Measurements from ENCODE around the gene UBE3D.
"Not testable (repeated sequence)": the region's sequence is repeated elsewhere in the genome, so short reads cannot be mapped to it uniquely, and the experiment has no call there.

UBE3D gene

DNA sequence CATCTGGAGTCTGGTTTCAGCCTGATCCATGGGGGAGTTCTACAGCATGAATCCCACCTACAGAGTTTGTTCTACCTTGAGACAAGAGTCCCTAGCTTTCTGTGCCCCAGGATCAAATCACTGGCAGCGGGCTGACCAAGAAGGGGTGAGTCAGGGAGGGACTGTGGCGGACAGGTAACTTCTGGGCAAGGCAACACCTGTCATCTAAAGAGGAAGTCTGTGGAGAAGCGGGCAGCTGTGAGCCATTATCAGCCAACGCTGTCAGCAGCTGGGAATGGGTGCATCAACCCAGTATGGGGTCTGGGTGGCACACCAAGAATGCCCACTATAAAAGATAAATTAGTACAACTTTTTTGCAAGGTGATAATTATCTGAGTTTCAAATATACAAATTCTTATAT is 45.9 kb downstream of the UBE3D start:
- H3K9me3 Mint-ChIP-seq: peaks cover 6% of the 10 kb centered on the region
- H3K27ac Mint-ChIP-seq: no peak overlapping the region
- H3K36me3 Mint-ChIP-seq (ENCODE audit: low read depth): peaks cover 80% of the 10 kb centered on the region
- H3K27me3 Mint-ChIP-seq: no peaks in the 10 kb centered on the region
- H3K4me1 Mint-ChIP-seq (ENCODE audit: low read depth): no peaks in the 10 kb centered on the region
- H3K4me3 Mint-ChIP-seq: no peak overlapping the region

DNA sequence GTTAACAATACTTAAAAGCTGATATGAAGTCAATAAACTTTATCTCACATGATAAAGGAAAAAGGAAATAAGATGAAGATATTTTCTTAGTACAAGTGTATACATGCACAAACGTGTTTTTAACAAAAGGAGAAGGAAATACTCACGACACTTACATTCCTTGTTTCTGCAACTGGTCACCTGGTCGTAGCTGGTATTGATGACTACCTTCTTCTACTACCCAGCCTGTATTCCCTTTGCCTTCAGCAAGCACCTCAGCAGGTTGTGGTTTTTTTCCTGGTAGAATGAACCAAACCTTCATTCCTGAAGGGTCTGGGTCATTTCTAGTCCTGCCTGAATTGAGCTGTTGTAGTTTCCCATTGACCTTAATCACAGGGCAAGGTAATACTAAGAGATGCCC is 54.5 kb downstream of the UBE3D start:
- H3K27ac Mint-ChIP-seq; H3K4me1 Mint-ChIP-seq (ENCODE audit: low read depth); H3K27me3 Mint-ChIP-seq; H3K9me3 Mint-ChIP-seq; H3K4me3 Mint-ChIP-seq: not testable (repeated sequence)
- peaks cover 58% of the 10 kb centered on the region for H3K36me3 Mint-ChIP-seq (ENCODE audit: low read depth)

DNA sequence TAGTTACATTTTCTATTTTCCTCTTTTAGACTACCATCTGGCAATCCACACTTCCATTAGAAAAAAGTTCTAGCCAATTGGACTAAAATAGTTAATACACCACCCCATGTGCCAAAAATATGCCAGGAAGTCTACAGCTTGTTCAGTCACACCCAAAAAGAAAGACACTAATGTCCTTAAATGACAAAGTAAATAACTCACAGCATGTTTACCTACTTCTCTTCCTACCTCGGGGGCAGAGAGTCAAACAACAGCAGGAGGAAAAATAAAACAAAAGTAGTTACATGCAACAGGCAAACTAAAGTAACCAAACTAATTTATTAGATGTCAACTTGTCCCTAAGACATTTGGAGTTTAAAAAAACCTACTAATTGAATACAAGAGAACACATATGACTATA is 57.0 kb downstream of the UBE3D start:
- peaks cover 9% of the 10 kb centered on the region for H3K4me1 Mint-ChIP-seq (ENCODE audit: low read depth)
- H3K36me3 Mint-ChIP-seq (ENCODE audit: low read depth): peaks cover 36% of the 10 kb centered on the region
- H3K4me3 Mint-ChIP-seq: no peak overlapping the region
- no peaks in the 10 kb centered on the region for H3K9me3 Mint-ChIP-seq
- no peaks in the 10 kb centered on the region for H3K27me3 Mint-ChIP-seq
- H3K27ac Mint-ChIP-seq: no peak overlapping the region

DNA sequence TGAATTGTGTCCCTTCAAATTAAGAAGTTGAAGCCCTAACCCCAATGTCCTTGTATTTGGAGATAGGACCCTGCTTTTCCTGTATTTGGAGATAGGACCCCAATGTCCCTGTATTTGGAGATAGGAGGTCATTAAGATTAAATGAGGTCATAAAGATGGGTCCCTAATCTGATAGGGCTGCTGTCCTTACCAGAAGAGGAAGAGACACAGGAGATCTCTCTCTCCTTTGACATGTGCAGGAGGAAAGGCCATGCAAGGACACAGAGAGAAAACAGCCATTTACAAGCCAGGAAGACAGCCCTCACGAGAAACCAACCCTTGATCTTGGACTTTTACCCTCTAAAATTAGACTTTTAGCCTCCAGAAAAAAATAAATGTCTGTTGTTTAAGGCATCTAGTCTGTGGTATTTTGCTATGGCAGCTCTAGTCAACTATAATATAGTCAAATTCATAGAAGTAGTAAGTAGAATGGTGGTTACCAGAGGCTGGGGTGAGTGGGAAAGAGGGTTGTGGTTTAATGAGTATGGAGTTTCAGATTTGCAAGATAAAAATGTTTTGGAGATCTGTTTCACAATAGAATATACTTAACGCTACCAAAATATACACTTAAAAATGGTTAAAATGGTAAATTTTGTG is 59.3 kb downstream of the UBE3D start:
- no peak overlapping the region for H3K27ac Mint-ChIP-seq
- no peak overlapping the region for H3K4me3 Mint-ChIP-seq
- H3K9me3 Mint-ChIP-seq: no peaks in the 10 kb centered on the region
- peaks cover 28% of the 10 kb centered on the region for H3K36me3 Mint-ChIP-seq (ENCODE audit: low read depth)
- peaks cover 9% of the 10 kb centered on the region for H3K4me1 Mint-ChIP-seq (ENCODE audit: low read depth)
- H3K27me3 Mint-ChIP-seq: no peaks in the 10 kb centered on the region

DNA sequence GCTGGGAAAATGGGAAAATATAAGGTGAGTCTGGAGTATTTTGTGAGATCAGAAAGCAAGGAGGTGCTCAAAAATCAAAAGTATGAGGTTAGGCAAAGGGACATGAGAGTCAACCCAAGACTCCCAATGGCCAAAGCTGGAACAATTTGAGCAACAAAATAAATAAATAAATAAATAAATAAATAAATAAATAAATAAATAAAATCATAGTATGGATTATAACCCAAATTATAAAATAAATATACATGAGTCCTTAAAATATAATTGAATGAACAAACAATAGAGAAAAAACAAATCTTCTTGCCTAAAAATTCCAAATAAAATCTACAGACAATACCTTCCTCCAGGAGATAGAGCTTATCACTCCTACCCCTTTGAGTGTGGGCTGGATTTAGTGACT is 69.5 kb downstream of the UBE3D start:
- Mint-ChIP-seq H3K27me3 (no peaks in the 10 kb centered on the region), H3K9me3 (peaks cover 3% of the 10 kb centered on the region), H3K4me3 (no peak overlapping the region), H3K4me1 (ENCODE audit: low read depth) (no peaks in the 10 kb centered on the region), H3K36me3 (ENCODE audit: low read depth) (peaks cover 41% of the 10 kb centered on the region), H3K27ac (no peak overlapping the region)

DNA sequence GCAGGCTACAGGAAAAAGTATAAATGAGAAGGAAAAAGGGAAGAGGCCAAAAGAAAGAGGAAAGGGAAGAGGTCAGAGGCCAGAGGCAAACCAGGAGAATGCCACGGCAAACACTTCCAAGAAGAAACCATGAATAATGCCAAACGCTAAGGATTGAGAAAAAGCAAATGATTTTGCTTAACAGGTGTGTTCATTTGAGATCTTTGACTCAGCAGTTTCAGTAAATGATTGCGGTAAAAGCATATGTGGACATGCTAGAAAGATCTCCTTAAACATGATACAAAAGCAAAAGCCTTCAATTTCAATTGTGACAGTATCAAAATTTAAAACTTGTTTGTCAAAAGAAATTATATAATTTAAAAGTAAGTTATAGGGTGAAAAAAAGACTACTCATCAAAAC is 70.6 kb downstream of the UBE3D start:
- H3K4me1 Mint-ChIP-seq (ENCODE audit: low read depth): no peaks in the 10 kb centered on the region
- peaks cover 3% of the 10 kb centered on the region for H3K9me3 Mint-ChIP-seq
- H3K36me3 Mint-ChIP-seq (ENCODE audit: low read depth): peaks cover 41% of the 10 kb centered on the region
- H3K4me3 Mint-ChIP-seq: no peak overlapping the region
- H3K27me3 Mint-ChIP-seq: no peaks in the 10 kb centered on the region
- H3K27ac Mint-ChIP-seq: no peak overlapping the region

DNA sequence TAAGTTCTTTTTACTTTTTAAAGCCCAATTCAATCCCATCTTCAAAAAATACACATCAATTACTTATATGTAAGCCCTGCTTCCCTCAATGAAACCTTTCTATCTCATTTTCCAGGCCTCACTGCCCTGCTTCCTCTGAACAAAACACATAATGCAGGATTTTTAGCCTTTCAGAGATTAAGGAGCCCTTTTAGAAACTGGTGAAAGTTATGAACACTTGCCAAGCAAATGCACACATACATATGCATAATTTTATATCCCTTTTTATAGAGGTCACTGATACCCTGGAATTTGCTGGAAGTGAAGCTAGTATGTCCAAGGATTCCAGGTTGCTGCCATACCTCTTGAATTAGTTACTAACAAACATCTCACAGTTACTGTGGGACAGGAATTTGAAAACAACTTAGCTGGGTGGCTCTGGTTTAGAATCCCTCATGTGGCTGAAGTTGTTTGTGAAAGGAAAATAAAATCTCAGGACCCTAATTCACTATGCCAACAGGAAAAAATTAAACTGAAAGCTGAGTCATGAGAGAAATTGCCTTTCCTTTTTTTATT is 75.8 kb downstream of the UBE3D start:
- Mint-ChIP-seq H3K9me3 (peaks cover 3% of the 10 kb centered on the region), H3K36me3 (ENCODE audit: low read depth) (peaks cover 34% of the 10 kb centered on the region), H3K27ac (no peak overlapping the region), H3K4me1 (ENCODE audit: low read depth) (no peaks in the 10 kb centered on the region), H3K4me3 (no peak overlapping the region), H3K27me3 (no peaks in the 10 kb centered on the region)

DNA sequence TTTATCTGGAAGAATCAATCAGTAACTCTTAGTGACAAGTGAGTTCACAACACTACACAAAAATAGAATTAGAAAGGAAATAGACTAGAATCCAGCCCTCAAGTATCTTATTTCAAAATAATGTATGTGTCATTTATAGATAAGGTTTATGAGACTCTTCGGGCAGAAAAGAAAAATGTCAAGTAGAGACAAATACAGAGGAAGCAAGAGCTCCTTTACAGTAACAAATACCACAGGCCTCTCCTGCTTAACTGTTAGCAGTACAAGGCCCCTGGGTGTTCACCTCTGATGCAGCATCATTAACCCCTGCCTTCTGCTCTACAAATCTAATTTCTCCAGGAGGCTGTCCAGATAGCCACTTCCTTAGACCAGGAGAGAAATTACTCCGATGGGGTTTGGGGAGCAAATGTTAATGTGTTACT is 76.7 kb downstream of the UBE3D start:
- no peaks in the 10 kb centered on the region for H3K27me3 Mint-ChIP-seq

DNA sequence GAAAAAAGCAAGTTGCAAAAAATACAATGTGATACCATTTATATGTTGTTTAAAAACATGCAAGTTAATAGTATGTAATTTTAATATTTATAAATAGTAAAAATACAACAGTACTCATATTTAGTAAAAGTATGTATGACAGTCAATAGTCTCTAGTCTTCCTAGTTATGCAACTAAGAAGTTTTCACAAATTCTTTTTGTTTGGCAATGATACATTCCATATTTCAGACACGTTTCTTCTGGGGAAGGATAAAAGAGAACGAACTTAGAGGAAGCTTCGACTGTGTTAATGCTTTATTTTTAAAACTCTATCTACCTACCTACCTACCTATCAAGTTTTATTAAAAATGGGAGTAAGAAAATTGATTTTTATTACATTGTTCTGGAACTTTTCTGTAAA is 77.7 kb downstream of the UBE3D start:
- no peaks in the 10 kb centered on the region for H3K4me1 Mint-ChIP-seq (ENCODE audit: low read depth)
- no peaks in the 10 kb centered on the region for H3K27me3 Mint-ChIP-seq
- peaks cover 15% of the 10 kb centered on the region for H3K36me3 Mint-ChIP-seq (ENCODE audit: low read depth)
- H3K27ac Mint-ChIP-seq: no peak overlapping the region
- H3K4me3 Mint-ChIP-seq: no peak overlapping the region
- H3K9me3 Mint-ChIP-seq: no peaks in the 10 kb centered on the region

More for the DNA sequence above, 76.7 kb downstream of the UBE3D start:
- H3K4me3 Mint-ChIP-seq: no peak overlapping the region
- peaks cover 25% of the 10 kb centered on the region for H3K36me3 Mint-ChIP-seq (ENCODE audit: low read depth)
- no peaks in the 10 kb centered on the region for H3K4me1 Mint-ChIP-seq (ENCODE audit: low read depth)
- peaks cover 3% of the 10 kb centered on the region for H3K9me3 Mint-ChIP-seq
- no peak overlapping the region for H3K27ac Mint-ChIP-seq

DNA sequence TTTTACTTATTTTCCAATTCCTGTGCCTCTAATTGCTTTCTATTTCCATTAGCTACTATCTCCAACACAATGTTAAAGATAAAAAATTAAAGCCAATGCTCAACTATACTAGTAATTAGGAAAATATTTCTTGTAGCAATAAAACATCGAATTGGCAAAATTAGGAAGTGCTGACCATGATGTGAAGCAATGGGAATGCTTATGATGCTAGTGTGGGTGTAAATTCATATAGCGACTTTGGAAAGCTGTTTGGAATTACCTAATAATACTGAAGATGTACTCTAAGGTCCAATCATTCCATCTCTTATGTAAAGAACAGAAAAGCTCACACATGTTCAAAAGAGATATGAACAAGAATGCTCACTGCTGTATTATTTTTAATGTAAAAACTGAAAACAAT is 78.2 kb downstream of the UBE3D start:
- Mint-ChIP-seq H3K27me3 (no peaks in the 10 kb centered on the region), H3K27ac (no peak overlapping the region), H3K36me3 (ENCODE audit: low read depth) (peaks cover 10% of the 10 kb centered on the region), H3K4me1 (ENCODE audit: low read depth) (no peaks in the 10 kb centered on the region), H3K9me3 (no peaks in the 10 kb centered on the region), H3K4me3 (no peak overlapping the region)

DNA sequence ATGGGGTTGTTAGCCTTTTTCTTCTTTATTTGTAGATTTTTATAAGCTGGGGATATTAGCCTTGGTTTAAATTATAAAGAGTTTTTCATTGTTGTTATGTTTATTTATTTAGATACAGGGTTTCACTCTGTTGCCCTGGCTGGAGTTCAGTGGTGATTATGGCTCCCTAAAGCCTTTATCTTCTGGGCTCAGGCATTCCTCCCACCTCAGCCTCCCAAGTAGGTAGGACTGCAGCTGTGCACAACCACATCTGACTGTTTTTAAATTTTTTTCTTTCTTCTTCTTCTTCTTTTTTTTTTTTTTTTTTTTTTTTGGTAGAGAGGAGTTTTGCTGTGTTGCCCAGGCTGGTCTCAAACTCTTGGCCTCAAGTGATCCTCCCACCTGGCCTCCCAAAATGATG is 80.9 kb downstream of the UBE3D start:
- Mint-ChIP-seq H3K9me3 (no peaks in the 10 kb centered on the region), H3K27me3 (no peaks in the 10 kb centered on the region), H3K27ac (no peak overlapping the region), H3K4me3 (no peak overlapping the region), H3K36me3 (ENCODE audit: low read depth) (no peaks in the 10 kb centered on the region), H3K4me1 (ENCODE audit: low read depth) (no peaks in the 10 kb centered on the region)

DNA sequence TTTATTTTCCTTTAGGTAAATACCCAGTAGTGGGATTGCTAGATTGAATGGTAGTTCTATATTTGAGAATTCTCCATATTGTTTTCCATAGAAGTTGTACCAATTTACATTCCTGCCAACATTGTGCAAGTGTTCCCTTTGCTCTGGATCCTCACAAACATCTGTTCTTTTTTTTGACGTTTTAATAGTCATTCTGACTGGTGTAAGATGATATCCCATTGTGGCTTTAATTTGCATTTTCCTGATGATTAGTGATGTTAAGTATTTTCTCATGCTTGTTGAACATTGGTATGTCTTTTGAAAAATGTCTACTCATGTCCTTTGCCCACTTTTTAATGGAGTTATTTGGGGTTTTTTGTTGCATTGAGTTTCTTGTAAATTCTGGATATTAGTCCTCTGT is 85.6 kb downstream of the UBE3D start:
- Mint-ChIP-seq H3K4me3 (no peak overlapping the region), H3K36me3 (ENCODE audit: low read depth) (peaks cover 3% of the 10 kb centered on the region), H3K27ac (no peak overlapping the region), H3K27me3 (no peaks in the 10 kb centered on the region), H3K9me3 (no peaks in the 10 kb centered on the region), H3K4me1 (ENCODE audit: low read depth) (no peaks in the 10 kb centered on the region)

DNA sequence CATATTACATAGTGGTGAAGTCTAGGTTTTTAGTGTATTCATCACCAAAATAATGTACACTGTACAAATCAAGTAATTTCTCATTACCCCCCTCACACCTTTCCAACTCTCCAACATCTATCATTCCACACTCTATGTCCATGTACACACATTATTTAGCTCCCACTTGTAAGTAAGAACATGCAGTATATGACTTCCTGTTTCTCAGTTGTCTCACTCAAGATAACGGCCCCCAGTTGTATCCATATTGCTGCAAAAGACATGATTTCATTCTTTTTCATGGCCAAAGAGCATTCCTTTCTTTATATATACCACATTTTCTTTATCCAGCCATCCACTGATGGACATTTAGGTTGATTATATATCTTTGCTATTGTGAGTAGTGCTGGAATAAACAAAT is 86.0 kb downstream of the UBE3D start:
- no peaks in the 10 kb centered on the region for H3K4me1 Mint-ChIP-seq (ENCODE audit: low read depth)
- no peaks in the 10 kb centered on the region for H3K27me3 Mint-ChIP-seq
- no peak overlapping the region for H3K27ac Mint-ChIP-seq
- peaks cover 3% of the 10 kb centered on the region for H3K36me3 Mint-ChIP-seq (ENCODE audit: low read depth)
- no peaks in the 10 kb centered on the region for H3K9me3 Mint-ChIP-seq
- no peak overlapping the region for H3K4me3 Mint-ChIP-seq

DNA sequence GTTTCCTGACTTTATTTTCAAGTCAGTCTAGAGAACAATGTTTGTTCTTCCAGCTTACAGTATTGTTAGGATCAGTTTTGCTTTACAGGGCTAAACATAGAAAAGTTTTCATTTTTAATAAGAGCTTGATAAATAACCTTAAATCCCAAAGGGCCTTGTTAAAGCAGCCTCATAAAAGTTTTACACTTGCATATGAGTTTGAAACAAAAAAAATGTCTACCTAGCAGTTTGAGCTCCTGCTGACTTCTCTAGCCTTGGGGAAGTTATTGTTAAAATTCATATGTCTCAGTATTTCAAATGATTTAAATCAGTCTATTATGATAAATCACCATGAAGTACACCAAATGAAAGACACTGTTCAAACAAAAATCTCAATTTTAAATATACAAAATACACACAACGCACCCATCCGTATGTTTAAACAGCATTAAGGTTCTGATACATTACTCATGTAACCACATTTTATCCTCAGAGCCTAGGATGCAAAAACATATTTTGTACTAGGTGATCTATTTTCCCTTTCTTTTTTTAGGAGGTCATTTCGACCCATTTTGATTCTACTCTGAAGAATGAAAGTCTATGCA is 87.2 kb downstream of the UBE3D start:
- H3K4me1 Mint-ChIP-seq (ENCODE audit: low read depth): no peaks in the 10 kb centered on the region
- peaks cover 3% of the 10 kb centered on the region for H3K36me3 Mint-ChIP-seq (ENCODE audit: low read depth)
- no peaks in the 10 kb centered on the region for H3K27me3 Mint-ChIP-seq
- no peak overlapping the region for H3K27ac Mint-ChIP-seq
- H3K4me3 Mint-ChIP-seq: no peak overlapping the region
- H3K9me3 Mint-ChIP-seq: no peaks in the 10 kb centered on the region

DNA sequence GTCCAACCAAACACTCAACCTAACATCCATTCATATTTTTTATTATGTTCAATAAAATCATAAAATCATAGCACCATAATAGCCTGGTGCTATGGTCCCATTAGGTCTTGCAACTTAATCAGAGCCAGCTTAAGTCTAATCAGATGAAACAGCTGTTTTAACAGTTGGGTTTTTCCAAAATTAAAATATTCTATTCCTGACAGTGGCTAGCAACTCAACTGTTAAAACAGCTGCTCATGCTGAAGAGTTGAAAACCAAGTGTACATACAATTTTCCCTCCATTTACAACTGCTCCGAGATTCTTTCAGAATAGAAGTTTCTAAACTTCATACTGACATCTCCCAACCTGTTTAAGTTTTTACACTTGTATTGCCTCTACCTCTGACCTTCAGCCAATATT is 89.5 kb downstream of the UBE3D start:
- Mint-ChIP-seq H3K27me3 (no peaks in the 10 kb centered on the region), H3K36me3 (ENCODE audit: low read depth) (peaks cover 3% of the 10 kb centered on the region), H3K27ac (no peak overlapping the region), H3K4me1 (ENCODE audit: low read depth) (no peaks in the 10 kb centered on the region), H3K4me3 (no peak overlapping the region), H3K9me3 (no peaks in the 10 kb centered on the region)

Measured in stimulated activated naive CD8-positive, alpha-beta T cell treated with anti-CD3 and anti-CD28 coated beads, Interleukin-15, Interleukin-2, amounts not matched to agents 100 ng/mL and 50 ng/mL, for 24 hours (primary cell).